Hepatocyte (in vitro differentiated cells): ENCODE data around the gene DHRS9. TPM values are rescaled to one million over a fixed set of nuclear protein-coding genes. Genes with fewer than 3 reads are reported as not detected.
"Not testable (repeated sequence)": the region's sequence is repeated elsewhere in the genome, so short reads cannot be mapped to it uniquely, and the experiment has no call there.

Experiments
- DNase-seq: peaks from one replicate; pipeline ENCODE4 v3.0.0-alpha.2; 2016; ENCODE audit warnings: low spot score
- H2AFZ ChIP-seq: fragments of 200-600 bp; sonication (generic); 2 replicates; pipeline ENCODE4 v1.6.0; 2016; ENCODE audit warnings: antibody characterized with exemption, mild to moderate bottlenecking
- H3K27ac ChIP-seq: fragments of 200-600 bp; sonication (generic); 2 replicates; pipeline ENCODE4 v1.5.1; 2016; ENCODE audit warnings: mild to moderate bottlenecking
- H3K27me3 ChIP-seq: fragments of 200-600 bp; sonication (generic); 2 replicates; pipeline ENCODE4 v1.6.1; 2016
- H3K36me3 ChIP-seq: fragments of 200-600 bp; sonication (generic); replicated peaks from 2 replicates; pipeline ENCODE4 v1.5.1; 2016; ENCODE audit warnings: low read depth; ENCODE audit not compliant: insufficient read depth
- H3K4me1 ChIP-seq: fragments of 200-600 bp; sonication (generic); 2 replicates; pipeline ENCODE4 v1.5.1; 2016; ENCODE audit warnings: mild to moderate bottlenecking, moderate library complexity; ENCODE audit not compliant: insufficient read depth
- H3K4me2 ChIP-seq: fragments of 200-600 bp; sonication (generic); 2 replicates; pipeline ENCODE4 v1.6.0; 2016
- H3K4me3 ChIP-seq: fragments of 200-600 bp; sonication (generic); 2 replicates; pipeline ENCODE4 v1.5.1; 2016; ENCODE audit warnings: mild to moderate bottlenecking
- H3K79me2 ChIP-seq: fragments of 200-600 bp; sonication (generic); 2 replicates; pipeline ENCODE4 v1.6.0; 2017; ENCODE audit warnings: mild to moderate bottlenecking
- H3K9me2 ChIP-seq: fragments of 200-600 bp; sonication (generic); replicated peaks from 2 replicates; pipeline ENCODE4 v1.6.0; 2017; ENCODE audit warnings: mild to moderate bottlenecking; ENCODE audit not compliant: insufficient read depth
- H3K9me3 ChIP-seq: fragments of 200-600 bp; sonication (generic); 2 replicates; pipeline ENCODE4 v1.5.1; 2016; ENCODE audit warnings: low read depth, mild to moderate bottlenecking
- H4K20me1 ChIP-seq: fragments of 200-600 bp; sonication (generic); 2 replicates; pipeline ENCODE4 v1.6.0; 2016; ENCODE audit warnings: mild to moderate bottlenecking; ENCODE audit not compliant: insufficient read depth, poor library complexity, severe bottlenecking
- EZH2 ChIP-seq: fragments of 200-600 bp; sonication (generic); IDR thresholded peaks from 2 replicates; pipeline ENCODE4 v1.6.1; 2016; ENCODE audit warnings: antibody characterized with exemption, mild to moderate bottlenecking, borderline replicate concordance
- EZH2phosphoT487 ChIP-seq: fragments of 200-600 bp; sonication (generic); IDR thresholded peaks from one replicate; pipeline ENCODE4 v1.6.1; 2018; ENCODE audit warnings: antibody characterized with exemption, mild to moderate bottlenecking, low read depth, moderate library complexity; ENCODE audit not compliant: unreplicated experiment, severe bottlenecking
- WGBS: methylation state at CpG from one replicate; pipeline ENCODE4 v1.1.6; 2016; ENCODE audit warnings: low lambda C conversion rate; ENCODE audit errors: missing lambda C conversion rate; 5-methylcytosine and 5-hydroxymethylcytosine counted together
- polyA plus RNA-seq: library from polyadenylated mRNA; unstranded; fragments of >200 nt; fragmentation: Nextera tagmentation; extraction: Ambion mirVana; gene quantifications from 2 replicates; pipeline ENCODE4 v1.2.1, GENCODE V29; 2016
- total RNA-seq: library from RNA; depleted of rRNA; stranded (reverse); fragments of >200 nt; gene quantifications from 2 replicates; pipeline ENCODE4 v1.2.3, GENCODE V29; 2014
- TF ChIP-seq, protein P1 (sequence below): fragments of 200-600 bp; sonication (generic); IDR thresholded peaks from 2 replicates; pipeline ENCODE4 v1.5.1; 2016; ENCODE audit warnings: antibody characterized with exemption, mild to moderate bottlenecking; ENCODE audit not compliant: poor library complexity

Gene DHRS9
- total and polyA plus RNA-seq, 2 experiments from 2014 or later, result 1.1 to 2.2 TPM

DNA sequence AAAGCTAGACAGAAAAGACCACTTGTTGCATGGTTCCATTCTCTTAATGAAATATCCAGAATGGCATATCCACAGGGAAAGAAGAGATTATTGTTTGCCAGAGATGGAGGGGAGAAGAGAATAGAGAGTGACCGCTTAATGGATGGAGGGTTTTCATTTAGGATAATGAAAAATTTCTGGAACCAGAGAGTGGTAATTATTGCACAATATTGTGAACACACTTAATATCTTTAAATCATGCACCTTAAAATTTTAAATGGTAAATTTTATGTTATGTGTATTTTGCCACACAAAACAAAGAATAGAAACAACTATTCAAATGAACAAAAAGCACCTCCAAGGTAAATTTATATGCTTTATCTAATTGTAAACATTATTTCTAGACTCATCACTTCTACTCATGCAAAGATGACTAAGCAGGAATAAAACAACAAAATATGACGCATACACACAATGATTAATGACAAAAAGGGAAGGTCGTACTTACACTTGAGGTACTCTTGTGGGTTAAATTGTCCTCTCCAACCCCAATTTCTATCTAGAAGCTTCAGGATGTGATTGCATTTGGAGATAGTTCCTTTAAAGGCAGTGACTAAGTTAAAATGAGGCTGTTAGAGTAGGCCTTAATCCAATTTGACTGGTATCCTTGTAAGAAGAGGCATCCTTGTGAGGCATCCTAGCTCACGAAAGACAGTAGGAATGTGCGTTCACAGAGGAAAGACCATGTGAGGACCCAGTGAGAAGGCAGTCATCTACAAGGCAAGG, 18.7 kb upstream of the DHRS9 start:
- no peaks in the 10 kb centered on the region for H3K27me3 ChIP-seq
- H3K79me2 ChIP-seq, result no peaks in the 10 kb centered on the region
- WGBS, result 96% methylated on average over 5 of the region's 5 CpGs
- no peak overlapping the region for H3K27ac ChIP-seq
- DNase-seq, result no peak
- H2AFZ ChIP-seq, result no peak overlapping the region
- H3K9me3 ChIP-seq, result no peaks in the 10 kb centered on the region
- no peak overlapping the region for H3K4me2 ChIP-seq
- no peaks in the 10 kb centered on the region for H3K9me2 ChIP-seq
- TF ChIP-seq EZH2phosphoT487 (no peak), EZH2 (no peak)
- TF ChIP-seq, protein P1, sequence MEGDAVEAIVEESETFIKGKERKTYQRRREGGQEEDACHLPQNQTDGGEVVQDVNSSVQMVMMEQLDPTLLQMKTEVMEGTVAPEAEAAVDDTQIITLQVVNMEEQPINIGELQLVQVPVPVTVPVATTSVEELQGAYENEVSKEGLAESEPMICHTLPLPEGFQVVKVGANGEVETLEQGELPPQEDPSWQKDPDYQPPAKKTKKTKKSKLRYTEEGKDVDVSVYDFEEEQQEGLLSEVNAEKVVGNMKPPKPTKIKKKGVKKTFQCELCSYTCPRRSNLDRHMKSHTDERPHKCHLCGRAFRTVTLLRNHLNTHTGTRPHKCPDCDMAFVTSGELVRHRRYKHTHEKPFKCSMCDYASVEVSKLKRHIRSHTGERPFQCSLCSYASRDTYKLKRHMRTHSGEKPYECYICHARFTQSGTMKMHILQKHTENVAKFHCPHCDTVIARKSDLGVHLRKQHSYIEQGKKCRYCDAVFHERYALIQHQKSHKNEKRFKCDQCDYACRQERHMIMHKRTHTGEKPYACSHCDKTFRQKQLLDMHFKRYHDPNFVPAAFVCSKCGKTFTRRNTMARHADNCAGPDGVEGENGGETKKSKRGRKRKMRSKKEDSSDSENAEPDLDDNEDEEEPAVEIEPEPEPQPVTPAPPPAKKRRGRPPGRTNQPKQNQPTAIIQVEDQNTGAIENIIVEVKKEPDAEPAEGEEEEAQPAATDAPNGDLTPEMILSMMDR, result no peak
- H3K4me1 ChIP-seq, result no peaks in the 10 kb centered on the region
- no peak overlapping the region for H3K4me3 ChIP-seq
- H3K36me3 ChIP-seq, result no peaks in the 10 kb centered on the region
- H4K20me1 ChIP-seq, result no peaks in the 10 kb centered on the region

DNA sequence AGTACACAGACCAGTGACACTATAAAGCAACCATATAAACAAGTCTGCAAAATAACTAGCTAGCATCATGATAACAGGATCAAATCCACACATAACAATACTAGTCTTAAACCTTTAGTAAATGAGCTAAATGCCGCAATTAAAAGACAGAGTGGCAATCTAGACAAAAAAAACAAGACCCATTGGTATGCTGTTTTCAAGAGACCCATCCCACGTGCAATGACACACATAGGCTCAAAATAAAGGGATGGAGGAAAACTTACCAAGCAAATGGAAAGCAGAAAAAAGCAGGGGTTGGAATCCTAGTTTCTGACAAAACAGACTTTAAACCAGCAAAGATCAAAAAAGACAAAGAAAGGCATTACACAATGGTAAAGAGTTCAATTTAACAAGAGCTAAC, 14.8 kb upstream of the DHRS9 start:
- H3K36me3 ChIP-seq, H3K9me2 ChIP-seq, H3K27ac ChIP-seq, H3K4me2 ChIP-seq, H3K79me2 ChIP-seq, DNase-seq, H3K27me3 ChIP-seq, H4K20me1 ChIP-seq, H3K9me3 ChIP-seq, H3K4me3 ChIP-seq, H3K4me1 ChIP-seq, H2AFZ ChIP-seq: not testable (repeated sequence)
- 87% methylated on average over 2 of the region's 2 CpGs for WGBS

DNA sequence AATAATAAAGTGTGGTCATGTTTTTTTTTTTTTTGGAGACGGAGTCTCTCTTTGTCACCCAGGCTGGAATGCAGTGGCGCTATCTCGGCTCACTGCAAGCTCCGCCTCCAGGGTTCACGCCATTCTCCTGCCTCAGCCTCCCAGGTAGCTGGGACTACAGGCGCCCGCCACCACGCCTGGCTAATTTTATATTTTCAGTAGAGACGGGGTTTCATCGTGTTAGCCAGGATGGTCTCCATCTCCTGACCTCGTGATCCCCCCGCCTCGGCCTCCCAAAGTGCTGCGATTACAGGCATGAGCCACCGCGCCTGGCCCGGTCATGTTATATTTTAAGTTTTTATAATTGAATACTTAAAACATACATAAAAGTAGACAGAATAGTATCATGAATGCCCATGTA, 5.2 kb upstream of the DHRS9 start:
- H3K4me2 ChIP-seq, H3K4me3 ChIP-seq, H3K9me3 ChIP-seq, H3K9me2 ChIP-seq, H3K27ac ChIP-seq, H3K4me1 ChIP-seq, H3K36me3 ChIP-seq, H3K79me2 ChIP-seq, DNase-seq, H3K27me3 ChIP-seq, H4K20me1 ChIP-seq, H2AFZ ChIP-seq: not testable (repeated sequence)
- WGBS, result 98% methylated on average over 17 of the region's 17 CpGs

DNA sequence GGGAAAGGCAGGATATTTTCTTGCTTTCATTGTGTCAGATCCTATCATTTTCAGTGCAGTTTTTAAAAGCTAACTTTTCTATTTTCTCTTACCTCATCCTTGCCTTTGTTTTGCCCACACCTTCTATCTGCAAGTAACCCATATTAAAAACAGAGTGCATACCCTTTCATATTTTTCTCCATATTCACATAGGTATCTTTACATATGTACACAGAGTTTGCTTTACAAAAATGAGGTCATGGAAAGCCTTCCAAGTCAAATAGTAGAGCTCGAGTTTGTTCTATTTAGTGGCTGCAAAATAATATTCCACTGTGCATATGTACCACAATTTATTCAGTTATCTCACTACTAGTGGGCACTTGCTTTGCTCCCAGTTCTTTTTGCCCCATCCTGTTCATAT, 3.9 kb upstream of the DHRS9 start:
- H3K36me3 ChIP-seq, result no peaks in the 10 kb centered on the region
- no peaks in the 10 kb centered on the region for H3K4me1 ChIP-seq
- H2AFZ ChIP-seq, result no peak overlapping the region
- H3K4me2 ChIP-seq, result no peak overlapping the region
- no peak overlapping the region for H3K4me3 ChIP-seq
- WGBS, result 79% methylated on average over 1 of the region's 1 CpG
- no peaks in the 10 kb centered on the region for H4K20me1 ChIP-seq
- H3K9me3 ChIP-seq, result no peaks in the 10 kb centered on the region
- DNase-seq, result no peak
- no peak overlapping the region for H3K27ac ChIP-seq
- TF ChIP-seq EZH2 (no peak), EZH2phosphoT487 (no peak)
- TF ChIP-seq, protein P1, result no peak
- no peaks in the 10 kb centered on the region for H3K9me2 ChIP-seq
- no peaks in the 10 kb centered on the region for H3K79me2 ChIP-seq
- H3K27me3 ChIP-seq, result no peaks in the 10 kb centered on the region
